Left forelimb (tissue), 1 donor: Measurements from ENCODE around the gene ACAT2.
"Not testable (repeated sequence)": the region's sequence is repeated elsewhere in the genome, so short reads cannot be mapped to it uniquely, and the experiment has no call there.

Experiments
- DNase-seq: peaks from one replicate; pipeline ENCODE4 v3.0.0-alpha.2; 2018; ENCODE audit warnings: low spot score

Gene ACAT2

GRCh38 chr6:159813781-159814180 lies 51.9 kb downstream of the ACAT2 start:
- no peak for DNase-seq

DNA sequence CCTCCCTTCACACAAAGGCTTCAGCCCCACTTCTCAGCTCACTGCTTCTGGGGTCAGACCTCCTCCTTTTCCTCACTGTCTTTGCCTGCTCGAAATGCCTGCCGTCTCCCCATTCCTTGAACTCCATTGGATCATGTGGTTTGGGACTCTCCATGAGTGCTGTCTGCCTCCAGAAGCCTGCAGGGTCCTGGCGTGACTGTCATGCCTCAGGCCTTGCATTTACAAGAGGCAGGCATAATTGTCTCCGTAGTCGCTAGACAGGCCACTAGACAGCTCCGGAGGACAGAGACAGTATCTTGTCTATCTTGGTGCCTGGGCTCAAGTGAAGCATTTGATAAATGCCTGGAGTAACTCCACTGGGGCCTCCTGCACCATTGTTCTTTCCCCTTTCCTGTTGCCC lies 53.6 kb downstream of the ACAT2 start:
- no peak for DNase-seq

DNA sequence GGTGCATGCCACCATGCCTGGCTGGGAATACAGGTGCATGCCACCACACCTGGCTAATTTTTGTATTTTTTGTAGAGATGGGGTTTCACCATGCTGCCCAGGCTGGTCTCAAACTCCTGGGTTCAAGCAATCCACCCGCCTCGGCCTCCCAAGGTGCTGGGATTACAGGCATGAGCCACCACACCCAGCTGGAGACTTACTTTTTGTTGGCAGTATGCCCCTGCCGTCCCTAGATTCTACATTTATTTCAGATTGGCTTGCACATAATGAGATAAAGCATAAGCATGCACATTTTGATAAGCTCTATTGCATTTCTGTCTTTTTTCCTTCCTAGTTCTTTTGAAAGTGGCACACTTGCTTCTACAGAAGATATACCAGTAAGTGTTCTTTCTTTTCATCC lies 54.9 kb downstream of the ACAT2 start:
- DNase-seq = not testable (repeated sequence)

- no peak for DNase-seq
These were observed 56.3 kb downstream of the ACAT2 start for GRCh38 chr6:159817951-159818739.

GRCh38 chr6:159819098-159819497 lies 57.3 kb downstream of the ACAT2 start:
- no peak for DNase-seq

DNA sequence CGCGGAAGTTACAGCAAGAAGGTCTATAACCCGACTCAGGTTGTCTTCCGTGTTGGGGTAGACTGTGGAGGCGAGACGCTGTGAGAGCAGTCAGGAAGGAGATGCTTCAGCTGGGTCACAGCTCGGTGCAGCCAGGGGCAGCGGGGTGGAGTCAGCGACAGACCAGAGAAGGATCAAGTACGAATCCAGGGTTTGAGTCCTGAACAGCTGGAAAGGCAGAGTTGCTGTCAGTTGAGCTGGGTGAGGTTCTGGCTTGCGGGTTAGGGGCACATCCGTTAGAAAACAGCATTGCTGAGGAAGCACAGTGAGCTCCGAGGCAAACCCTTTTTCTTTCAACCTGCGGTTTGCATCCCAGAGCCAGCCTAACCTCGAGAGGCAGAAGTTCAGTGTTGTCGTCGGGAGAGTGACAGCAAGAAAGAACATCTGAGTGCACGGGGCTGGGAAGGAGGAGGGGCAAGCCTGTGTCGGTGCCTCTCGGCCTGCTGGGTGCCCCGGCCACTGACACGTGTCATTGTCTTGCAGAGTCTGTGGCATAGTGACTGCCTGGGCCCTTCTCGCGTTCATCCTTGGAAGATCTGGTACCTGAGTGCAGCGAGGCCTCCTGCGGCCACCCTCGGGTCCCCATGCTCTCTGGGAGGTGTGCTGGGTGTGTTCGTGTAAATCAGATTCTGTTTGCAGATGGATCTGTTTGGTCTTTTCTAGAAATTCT lies 58.2 kb downstream of the ACAT2 start:
- DNase-seq = no peak

DNA sequence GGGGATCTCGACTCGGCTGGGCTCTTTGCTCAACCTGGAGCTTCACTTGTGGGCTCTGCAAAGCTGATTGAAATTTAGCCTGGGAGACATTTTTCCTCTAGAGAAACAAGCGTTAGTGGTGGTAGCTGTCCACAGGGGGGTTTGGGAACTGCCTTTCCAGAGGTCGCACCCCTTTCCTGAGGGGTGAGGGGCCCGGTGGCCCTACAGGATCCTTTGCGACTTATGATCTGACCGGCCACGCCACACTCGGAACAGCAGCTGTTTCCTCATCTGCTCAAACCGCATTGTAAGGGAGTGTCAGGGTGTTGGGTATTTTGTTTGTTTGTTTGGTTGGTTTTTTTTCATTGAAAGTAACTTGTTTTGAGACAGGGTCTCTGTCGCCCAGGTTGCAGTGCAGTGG lies 59.3 kb downstream of the ACAT2 start:
- DNase-seq = no peak

GRCh38 chr6:159821726-159822125 lies 59.9 kb downstream of the ACAT2 start:
- DNase-seq = no peak

DNA sequence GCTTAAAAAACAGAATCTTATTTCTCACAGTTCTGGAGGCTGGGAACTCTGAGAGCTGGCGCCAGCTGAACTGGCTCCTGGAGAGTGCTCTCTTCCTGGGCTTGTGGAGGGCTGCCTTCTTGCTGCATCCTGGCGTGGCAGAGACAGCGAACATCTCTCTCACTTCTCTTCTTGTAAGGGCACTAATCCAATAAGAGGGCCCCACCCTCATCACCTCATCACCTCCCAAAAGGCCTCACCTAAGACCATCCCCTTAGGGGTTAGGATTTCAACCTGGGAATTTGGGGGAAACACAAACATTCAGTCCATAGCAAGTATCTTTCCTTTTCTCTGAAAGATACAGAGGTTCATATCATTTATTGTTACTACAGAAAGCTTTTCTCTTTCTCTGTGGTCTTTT lies 62.1 kb downstream of the ACAT2 start:
- no peak for DNase-seq

DNA sequence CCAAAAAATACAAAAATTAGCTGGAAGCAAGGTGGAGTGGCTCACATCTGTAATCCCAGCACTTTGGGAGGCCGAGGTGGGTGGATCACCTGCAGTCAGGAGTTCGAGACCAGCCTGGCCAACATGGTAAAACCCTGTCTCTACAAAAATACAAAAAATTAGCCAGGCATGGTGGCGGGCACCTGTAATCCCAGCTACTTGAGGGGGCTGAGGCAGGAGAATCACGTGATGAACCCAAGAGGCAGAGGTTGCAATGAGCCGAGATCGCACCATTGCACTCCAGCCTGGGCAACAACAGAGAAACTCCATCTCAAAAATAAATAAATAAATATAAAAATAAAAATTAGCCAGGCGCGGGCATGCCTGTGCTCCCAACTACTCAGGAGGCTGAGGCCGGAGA lies 62.8 kb downstream of the ACAT2 start:
- DNase-seq = not testable (repeated sequence)

GRCh38 chr6:159826004-159826403 lies 64.2 kb downstream of the ACAT2 start:
- DNase-seq = no peak

- no peak for DNase-seq
These were observed 65.3 kb downstream of the ACAT2 start for GRCh38 chr6:159826968-159827647.

GRCh38 chr6:159828074-159828473 lies 66.2 kb downstream of the ACAT2 start:
- no peak for DNase-seq
